ENCODE results near the gene MILR1. TPM values are rescaled to one million over a fixed set of nuclear protein-coding genes. Genes with fewer than 3 reads are reported as not detected.
A peak's percentile ranks its signal among the peaks of the same experiment; 100 is the strongest.

Gene MILR1
- total RNA-seq, 1 donor from 2014 or later: not detected

DNA sequence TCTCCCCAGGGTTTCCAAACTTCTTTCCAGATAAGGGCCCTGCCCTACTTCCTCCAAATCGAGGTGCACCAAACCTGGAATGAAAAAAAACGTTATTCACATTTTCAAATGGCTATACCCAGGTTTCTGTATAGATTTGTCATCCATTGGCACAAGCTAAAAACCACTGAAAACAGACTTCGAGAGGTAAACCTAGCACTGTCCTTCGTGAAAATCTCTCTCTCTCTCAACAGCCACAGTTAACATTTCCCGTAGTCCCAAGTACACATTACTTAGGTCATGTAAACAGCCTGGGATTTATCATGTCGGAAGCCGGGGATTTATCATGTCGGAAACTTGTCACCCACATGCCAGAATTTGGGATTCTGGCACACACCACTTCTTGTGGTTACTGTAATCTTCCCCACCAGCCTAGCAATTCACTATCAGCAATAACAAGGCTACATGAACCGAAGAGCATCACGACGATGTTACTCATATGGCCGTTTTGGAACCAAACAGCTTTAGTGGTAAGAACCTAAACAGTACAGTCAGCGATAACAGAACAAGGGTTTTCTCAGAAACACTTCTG lies 55.9 kb downstream of the MILR1 start:
- Histone ChIP-seq H3K4me3 (ENCODE audit: low read depth, low read length) (peak overlapping the region; percentile 100), H3K27me3 (ENCODE audit: control insufficient read depth, insufficient read depth, low read length) (no peaks in the 10 kb centered on the region), H3K36me3 (ENCODE audit: control insufficient read depth, insufficient read depth, low read length) (peaks cover 7% of the 10 kb centered on the region)
- no peak for DNase-seq (ENCODE audit: low read depth)
- no peak for TF ChIP-seq CTCF (IDR thresholded peaks at IDR 0.05; ENCODE audit: insufficient read depth, low read length, poor library complexity, severe bottlenecking)

DNA sequence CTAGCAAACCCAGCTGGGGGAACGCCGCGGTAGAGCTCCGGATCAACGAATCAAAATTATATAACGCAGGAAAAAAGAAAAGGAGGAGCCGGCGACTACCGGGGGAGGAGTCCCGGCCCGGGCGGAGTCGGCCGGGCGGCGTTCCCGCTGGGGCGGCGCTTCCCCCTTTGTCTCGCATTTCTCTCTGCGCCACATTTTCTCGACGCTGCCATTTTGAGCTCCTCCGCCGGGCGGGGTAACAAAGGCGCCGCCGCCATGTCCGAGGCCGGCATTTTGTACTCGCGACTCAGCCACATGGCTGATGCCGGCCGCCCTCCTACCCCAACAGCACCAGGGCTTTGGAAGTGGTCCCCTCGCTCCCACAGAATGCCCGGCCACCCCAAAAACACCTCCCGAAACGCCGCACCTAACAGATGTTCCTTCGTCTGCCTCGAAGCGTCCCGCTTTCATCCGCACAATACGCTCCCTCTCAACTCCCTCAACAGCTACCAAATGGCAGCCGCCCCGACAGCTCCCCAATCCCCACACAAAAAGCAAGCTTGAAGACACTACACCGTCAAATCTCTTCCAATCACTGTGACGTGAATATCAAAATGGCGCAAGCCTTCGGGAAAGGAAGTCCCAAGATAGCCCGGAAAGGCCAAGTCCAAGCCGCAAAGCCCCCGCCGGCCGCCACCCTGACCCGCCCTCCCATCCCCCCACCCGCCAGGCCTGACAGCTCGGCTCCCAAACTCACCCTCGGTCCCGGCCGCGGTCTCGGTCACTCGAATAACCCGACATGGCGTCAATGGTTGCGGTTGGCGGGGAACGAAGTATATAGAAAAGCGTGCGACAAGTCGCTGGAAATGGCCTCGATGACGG lies 56.7 kb downstream of the MILR1 start:
- no peak for DNase-seq (ENCODE audit: low read depth)
- H3K27me3 ChIP-seq (ENCODE audit: control insufficient read depth, insufficient read depth, low read length): no peaks in the 10 kb centered on the region
- peak overlapping the region; percentile 100 for H3K4me3 ChIP-seq (ENCODE audit: low read depth, low read length)
- no peak for TF ChIP-seq CTCF (IDR thresholded peaks at IDR 0.05; ENCODE audit: insufficient read depth, low read length, poor library complexity, severe bottlenecking)
- H3K36me3 ChIP-seq (ENCODE audit: control insufficient read depth, insufficient read depth, low read length): peaks cover 7% of the 10 kb centered on the region

DNA sequence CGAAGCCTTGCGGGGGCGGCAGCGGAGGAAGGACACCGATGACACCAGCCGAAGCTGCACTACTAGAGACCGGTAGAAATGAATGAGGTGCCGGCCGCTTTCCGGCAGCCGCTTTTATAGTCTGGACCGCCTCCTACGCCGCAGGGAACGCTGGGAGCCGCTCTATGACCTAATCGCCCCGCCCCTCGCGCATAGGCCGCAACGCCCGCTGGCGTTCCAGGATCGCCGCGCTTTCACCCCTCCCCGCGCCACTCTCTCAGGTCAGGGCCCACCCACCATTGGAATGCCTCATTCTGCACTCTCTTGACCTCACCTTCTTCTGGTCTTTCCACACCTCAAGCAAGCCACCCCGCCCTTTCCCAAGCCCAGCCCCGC lies 57.3 kb downstream of the MILR1 start, which contains the start of gene DDX5:
Gene DDX5 (minus strand): TSS at position 89 of the 375 bp plus-strand sequence. CDS start 170 bp downstream, outside the sequence.
- peaks cover 4% of the 10 kb centered on the region for H3K36me3 ChIP-seq (ENCODE audit: control insufficient read depth, insufficient read depth, low read length)
- H3K27me3 ChIP-seq (ENCODE audit: control insufficient read depth, insufficient read depth, low read length): no peaks in the 10 kb centered on the region
- no peak for TF ChIP-seq CTCF (IDR thresholded peaks at IDR 0.05; ENCODE audit: insufficient read depth, low read length, poor library complexity, severe bottlenecking)
- peak; percentile 85 for DNase-seq (ENCODE audit: low read depth)
- peak within 1 kb of the TSS; percentile 100 for H3K4me3 ChIP-seq (ENCODE audit: low read depth, low read length)

DNA sequence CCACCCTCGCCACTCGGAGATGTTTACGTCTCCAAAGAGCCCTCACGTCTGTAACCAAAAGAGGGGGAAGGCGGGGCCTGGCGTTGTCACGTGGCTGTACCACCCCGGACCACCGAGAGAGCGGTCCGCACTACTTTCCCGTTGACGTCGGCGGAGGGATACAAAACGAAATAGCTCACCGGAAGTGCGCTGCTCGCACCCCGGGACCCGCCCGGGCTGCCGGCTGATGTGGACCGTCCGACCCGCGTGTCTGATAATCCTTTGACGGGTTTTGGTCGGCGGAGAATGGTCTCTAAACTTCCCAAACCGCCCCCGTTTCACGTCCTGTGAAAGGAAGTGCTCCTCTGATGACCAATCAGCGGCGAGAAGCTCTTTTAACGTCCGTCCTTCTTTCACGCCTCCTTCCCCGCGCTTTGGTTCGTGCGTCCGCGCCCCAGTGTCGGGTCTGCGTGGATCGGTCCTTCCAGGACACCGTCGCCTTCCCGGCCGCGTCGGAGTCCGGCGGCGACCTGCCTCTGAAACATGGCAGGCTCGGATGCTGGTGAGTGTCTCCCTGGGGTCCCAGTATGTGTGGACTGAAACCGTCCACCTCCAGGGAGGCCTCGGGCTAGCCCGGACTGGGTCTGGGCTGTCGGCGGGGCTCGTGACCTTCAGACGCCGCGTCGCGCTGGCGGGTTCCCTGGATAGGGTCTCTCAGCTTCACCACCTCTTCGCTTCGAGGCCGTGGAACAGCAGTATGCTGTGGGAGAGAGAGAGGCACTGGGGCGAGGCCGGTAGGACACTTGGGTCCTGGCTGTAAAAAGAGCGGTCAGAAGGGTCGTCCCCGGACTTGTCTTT lies 57.9 kb downstream of the MILR1 start, which contains the start of gene CEP95:
Gene CEP95 (plus strand): TSS at position 402 of the 837 bp plus-strand sequence. CDS start 121 bp downstream, at position 523.
- no peaks in the 10 kb centered on the region for H3K27me3 ChIP-seq (ENCODE audit: control insufficient read depth, insufficient read depth, low read length)
- peak within 1 kb of the TSS; percentile 100 for H3K4me3 ChIP-seq (ENCODE audit: low read depth, low read length)
- DNase-seq (ENCODE audit: low read depth): peak; percentile 72
- peaks cover 3% of the 10 kb centered on the region for H3K36me3 ChIP-seq (ENCODE audit: control insufficient read depth, insufficient read depth, low read length)
- TF ChIP-seq CTCF (IDR thresholded peaks at IDR 0.05; ENCODE audit: insufficient read depth, low read length, poor library complexity, severe bottlenecking): no peak

DNA sequence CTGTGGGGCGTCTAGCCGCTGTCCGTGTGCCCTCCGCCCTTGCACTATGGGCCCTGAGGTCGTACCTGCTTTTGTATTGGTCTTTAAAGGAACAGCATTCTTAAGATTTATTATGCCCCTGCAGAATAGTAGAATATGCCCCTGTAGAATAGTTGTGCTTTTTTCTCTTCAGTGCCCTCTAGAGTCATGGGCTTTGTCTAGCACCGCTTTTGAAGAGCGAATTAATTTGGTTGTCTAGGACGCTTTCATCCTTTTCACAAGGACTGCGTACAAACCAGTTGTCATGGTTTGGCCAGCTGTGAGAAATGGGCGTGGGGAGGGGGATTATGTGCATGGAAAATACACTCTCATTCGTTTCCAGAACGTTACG lies 58.5 kb downstream of the MILR1 start:
- no peak for DNase-seq (ENCODE audit: low read depth)
- peaks cover 3% of the 10 kb centered on the region for H3K36me3 ChIP-seq (ENCODE audit: control insufficient read depth, insufficient read depth, low read length)
- peak; percentile 55 for TF ChIP-seq CTCF (IDR thresholded peaks at IDR 0.05; ENCODE audit: insufficient read depth, low read length, poor library complexity, severe bottlenecking)
- no peaks in the 10 kb centered on the region for H3K27me3 ChIP-seq (ENCODE audit: control insufficient read depth, insufficient read depth, low read length)
- H3K4me3 ChIP-seq (ENCODE audit: low read depth, low read length): peak overlapping the region; percentile 100
